ENCODE results near the gene CUX1. TPM values are rescaled to one million over a fixed set of nuclear protein-coding genes. Genes with fewer than 3 reads are reported as not detected.
"Not testable (repeated sequence)": the region's sequence is repeated elsewhere in the genome, so short reads cannot be mapped to it uniquely, and the experiment has no call there.

CUX1 gene
- total RNA-seq, 1 experiment from 2014 or later, result 53.5 TPM

DNA sequence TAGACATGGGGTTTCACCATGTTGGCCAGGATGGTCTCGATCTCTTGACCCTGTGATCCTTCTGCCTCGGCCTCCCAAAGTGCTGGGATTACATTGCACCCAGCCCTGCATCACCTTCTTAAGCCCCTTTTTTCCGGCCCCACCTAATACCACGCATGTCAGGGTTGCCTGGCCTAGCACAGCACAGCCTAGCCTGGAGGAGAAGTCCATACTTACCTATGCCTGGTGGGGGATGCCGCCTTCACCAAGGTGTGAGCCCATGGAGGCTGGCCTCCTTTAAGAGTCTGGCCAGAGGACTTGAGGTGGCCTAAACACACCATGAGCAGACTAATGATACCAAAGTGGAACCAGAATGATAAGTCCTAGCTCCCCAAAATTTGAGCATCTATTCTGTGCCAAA is 22.0 kb upstream of the CUX1 start:
- Histone ChIP-seq H2BK15ac (ENCODE audit: low read depth, low read length) (no peak overlapping the region), H3K79me1 (ENCODE audit: insufficient read depth, low read depth, low read length, poor library complexity, severe bottlenecking) (no peaks in the 10 kb centered on the region), H3K27ac (ENCODE audit: insufficient read length, low read depth, low read length) (no peak overlapping the region), H2BK12ac (ENCODE audit: insufficient read length, low read depth, low read length) (no peak overlapping the region), H4K20me1 (ENCODE audit: control insufficient read depth, insufficient read depth, insufficient read length) (no peaks in the 10 kb centered on the region), H2BK120ac (ENCODE audit: low read depth, low read length, poor library complexity, severe bottlenecking) (no peak overlapping the region), H4K5ac (ENCODE audit: insufficient read length, low read depth, low read length) (no peak overlapping the region), H2BK20ac (ENCODE audit: low read depth, low read length, poor library complexity, severe bottlenecking) (no peak overlapping the region), H3K4me2 (ENCODE audit: insufficient read depth, insufficient read length, low read length) (no peak overlapping the region), H3K9me3 (ENCODE audit: control insufficient read depth, low read depth, low read length) (no peaks in the 10 kb centered on the region), H3K4me1 (ENCODE audit: insufficient read depth, low read length) (no peaks in the 10 kb centered on the region), H3K79me2 (ENCODE audit: insufficient read depth, low read length) (no peaks in the 10 kb centered on the region), H3K9ac (ENCODE audit: extremely low read depth, insufficient read length, low read length) (no peak overlapping the region), H3K23me2 (ENCODE audit: insufficient read length, low read depth, low read length, poor library complexity, severe bottlenecking) (no peaks in the 10 kb centered on the region), H3K18ac (ENCODE audit: insufficient read length, low read depth, low read length) (no peak overlapping the region), H3K27me3 (ENCODE audit: insufficient read depth, low read length) (no peaks in the 10 kb centered on the region), H2BK5ac (ENCODE audit: insufficient read length, low read length) (no peak overlapping the region), H2AK5ac (ENCODE audit: insufficient read length, low read length) (no peak overlapping the region), H3K56ac (ENCODE audit: insufficient read length, low read depth, low read length) (no peak overlapping the region), H3K4ac (ENCODE audit: low read depth, low read length) (no peak overlapping the region), H4K8ac (replicated peaks; ENCODE audit: insufficient read length, low read depth, low read length) (no peak overlapping the region), H3K14ac (ENCODE audit: insufficient read depth, low read length) (no peak overlapping the region), H4K91ac (ENCODE audit: insufficient read length, low read depth, low read length) (no peak overlapping the region), H3T11ph (ENCODE audit: low read length) (no peak overlapping the region), H2AFZ (ENCODE audit: low read length) (no peak overlapping the region), H3K23ac (ENCODE audit: insufficient read length, low read depth, low read length) (no peak overlapping the region)
- TF ChIP-seq, protein P1, sequence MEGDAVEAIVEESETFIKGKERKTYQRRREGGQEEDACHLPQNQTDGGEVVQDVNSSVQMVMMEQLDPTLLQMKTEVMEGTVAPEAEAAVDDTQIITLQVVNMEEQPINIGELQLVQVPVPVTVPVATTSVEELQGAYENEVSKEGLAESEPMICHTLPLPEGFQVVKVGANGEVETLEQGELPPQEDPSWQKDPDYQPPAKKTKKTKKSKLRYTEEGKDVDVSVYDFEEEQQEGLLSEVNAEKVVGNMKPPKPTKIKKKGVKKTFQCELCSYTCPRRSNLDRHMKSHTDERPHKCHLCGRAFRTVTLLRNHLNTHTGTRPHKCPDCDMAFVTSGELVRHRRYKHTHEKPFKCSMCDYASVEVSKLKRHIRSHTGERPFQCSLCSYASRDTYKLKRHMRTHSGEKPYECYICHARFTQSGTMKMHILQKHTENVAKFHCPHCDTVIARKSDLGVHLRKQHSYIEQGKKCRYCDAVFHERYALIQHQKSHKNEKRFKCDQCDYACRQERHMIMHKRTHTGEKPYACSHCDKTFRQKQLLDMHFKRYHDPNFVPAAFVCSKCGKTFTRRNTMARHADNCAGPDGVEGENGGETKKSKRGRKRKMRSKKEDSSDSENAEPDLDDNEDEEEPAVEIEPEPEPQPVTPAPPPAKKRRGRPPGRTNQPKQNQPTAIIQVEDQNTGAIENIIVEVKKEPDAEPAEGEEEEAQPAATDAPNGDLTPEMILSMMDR (conservative IDR thresholded peaks at IDR 0.05), result no peak
- no peaks in the 10 kb centered on the region for H3K4me1 Mint-ChIP-seq
- H3K9me3 Mint-ChIP-seq, result no peaks in the 10 kb centered on the region
- H3K27ac Mint-ChIP-seq, result peak overlapping the region in 1 of 3 experiments; percentile 40; a peak in 1 of 7 replicates
- H3K27me3 Mint-ChIP-seq (ENCODE audit: low read depth), result peaks cover 9% of the 10 kb centered on the region
- no CpG with 5 or more reads among the region's 5 CpGs for WGBS (ENCODE audit: extremely low coverage, insufficient read length, low lambda C conversion rate)
- DNase-seq, result no peak
- H3K4me3 Mint-ChIP-seq, result no peak overlapping the region
- no peaks in the 10 kb centered on the region for H3K36me3 Mint-ChIP-seq (ENCODE audit: insufficient read depth in 1 of 3, low read depth in 3 of 3)

DNA sequence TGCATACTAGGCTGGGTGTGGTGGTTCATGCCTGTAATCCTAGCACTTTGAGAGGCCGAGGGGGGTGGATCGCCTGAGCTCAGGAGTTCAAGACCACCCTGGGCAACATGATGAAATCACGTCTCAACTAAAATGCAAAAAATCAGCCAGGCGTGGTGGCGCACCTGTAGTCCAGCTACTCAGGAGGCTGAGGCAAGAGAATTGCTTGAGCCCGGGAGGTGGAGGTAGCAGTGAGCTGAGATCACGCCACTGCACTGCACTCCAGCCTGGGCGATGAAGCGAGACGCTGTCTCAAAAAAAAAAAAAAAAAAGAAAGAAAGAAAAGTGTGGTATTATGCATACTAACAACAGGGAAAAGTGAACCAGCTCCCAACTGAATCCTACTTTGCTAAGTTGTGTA is 19.3 kb upstream of the CUX1 start:
- H2BK20ac ChIP-seq (ENCODE audit: low read depth, low read length, poor library complexity, severe bottlenecking); H2BK5ac ChIP-seq (ENCODE audit: insufficient read length, low read length); DNase-seq; H4K91ac ChIP-seq (ENCODE audit: insufficient read length, low read depth, low read length); H3K14ac ChIP-seq (ENCODE audit: insufficient read depth, low read length); H3K79me2 ChIP-seq (ENCODE audit: insufficient read depth, low read length); H2BK15ac ChIP-seq (ENCODE audit: low read depth, low read length); H3K4me3 Mint-ChIP-seq; H3K4me1 Mint-ChIP-seq; H3K36me3 Mint-ChIP-seq (ENCODE audit: insufficient read depth in 1 of 3, low read depth in 3 of 3); H3K23ac ChIP-seq (ENCODE audit: insufficient read length, low read depth, low read length); H2AFZ ChIP-seq (ENCODE audit: low read length); H3K4me2 ChIP-seq (ENCODE audit: insufficient read depth, insufficient read length, low read length); H3K23me2 ChIP-seq (ENCODE audit: insufficient read length, low read depth, low read length, poor library complexity, severe bottlenecking); H3K79me1 ChIP-seq (ENCODE audit: insufficient read depth, low read depth, low read length, poor library complexity, severe bottlenecking); H3K9me3 Mint-ChIP-seq; H2BK12ac ChIP-seq (ENCODE audit: insufficient read length, low read depth, low read length); H2BK120ac ChIP-seq (ENCODE audit: low read depth, low read length, poor library complexity, severe bottlenecking); H3K27me3 ChIP-seq (ENCODE audit: insufficient read depth, low read length); H3T11ph ChIP-seq (ENCODE audit: low read length); H3K4me1 ChIP-seq (ENCODE audit: insufficient read depth, low read length); H2AK5ac ChIP-seq (ENCODE audit: insufficient read length, low read length); H3K9me3 ChIP-seq (ENCODE audit: control insufficient read depth, low read depth, low read length); H4K20me1 ChIP-seq (ENCODE audit: control insufficient read depth, insufficient read depth, insufficient read length); H3K27ac ChIP-seq (ENCODE audit: insufficient read length, low read depth, low read length); H3K18ac ChIP-seq (ENCODE audit: insufficient read length, low read depth, low read length); H4K5ac ChIP-seq (ENCODE audit: insufficient read length, low read depth, low read length); H3K4ac ChIP-seq (ENCODE audit: low read depth, low read length); H3K56ac ChIP-seq (ENCODE audit: insufficient read length, low read depth, low read length); H3K9ac ChIP-seq (ENCODE audit: extremely low read depth, insufficient read length, low read length); H3K27ac Mint-ChIP-seq; H4K8ac ChIP-seq (replicated peaks; ENCODE audit: insufficient read length, low read depth, low read length): not testable (repeated sequence)
- WGBS (ENCODE audit: extremely low coverage, insufficient read length, low lambda C conversion rate), result no CpG with 5 or more reads among the region's 10 CpGs
- H3K27me3 Mint-ChIP-seq (ENCODE audit: low read depth), result peaks cover 34% of the 10 kb centered on the region

All from H9 (cell line).